GM18873 (cell line): ENCODE measurements around the gene SH3GL1.

Experiments
- ATAC-seq: cut with Tn5 transposase; IDR thresholded peaks from one replicate; pipeline ENCODE4 v1.9.1; 2021; ENCODE audit warnings: mild to moderate bottlenecking, moderate library complexity, moderate number of reproducible peaks; ENCODE audit not compliant: unreplicated experiment, low FRiP score

The SH3GL1 gene

GRCh38 chr19:4432918-4433506, 32.7 kb upstream of the SH3GL1 start:
- no peak for ATAC-seq

- no peak for ATAC-seq
These were observed 31.7 kb upstream of the SH3GL1 start for GRCh38 chr19:4431808-4432674.

GRCh38 chr19:4431296-4431695, 30.9 kb upstream of the SH3GL1 start:
- ATAC-seq: no peak

GRCh38 chr19:4430760-4431159, 30.4 kb upstream of the SH3GL1 start:
- no peak for ATAC-seq

- no peak for ATAC-seq
These were observed 29.4 kb upstream of the SH3GL1 start for GRCh38 chr19:4429771-4430171.

GRCh38 chr19:4429256-4429655, 28.9 kb upstream of the SH3GL1 start:
- ATAC-seq: no peak

GRCh38 chr19:4428326-4428975, 28.1 kb upstream of the SH3GL1 start:
- no peak for ATAC-seq

- ATAC-seq: no peak
These were observed 25.2 kb upstream of the SH3GL1 start for GRCh38 chr19:4425537-4425936.

DNA sequence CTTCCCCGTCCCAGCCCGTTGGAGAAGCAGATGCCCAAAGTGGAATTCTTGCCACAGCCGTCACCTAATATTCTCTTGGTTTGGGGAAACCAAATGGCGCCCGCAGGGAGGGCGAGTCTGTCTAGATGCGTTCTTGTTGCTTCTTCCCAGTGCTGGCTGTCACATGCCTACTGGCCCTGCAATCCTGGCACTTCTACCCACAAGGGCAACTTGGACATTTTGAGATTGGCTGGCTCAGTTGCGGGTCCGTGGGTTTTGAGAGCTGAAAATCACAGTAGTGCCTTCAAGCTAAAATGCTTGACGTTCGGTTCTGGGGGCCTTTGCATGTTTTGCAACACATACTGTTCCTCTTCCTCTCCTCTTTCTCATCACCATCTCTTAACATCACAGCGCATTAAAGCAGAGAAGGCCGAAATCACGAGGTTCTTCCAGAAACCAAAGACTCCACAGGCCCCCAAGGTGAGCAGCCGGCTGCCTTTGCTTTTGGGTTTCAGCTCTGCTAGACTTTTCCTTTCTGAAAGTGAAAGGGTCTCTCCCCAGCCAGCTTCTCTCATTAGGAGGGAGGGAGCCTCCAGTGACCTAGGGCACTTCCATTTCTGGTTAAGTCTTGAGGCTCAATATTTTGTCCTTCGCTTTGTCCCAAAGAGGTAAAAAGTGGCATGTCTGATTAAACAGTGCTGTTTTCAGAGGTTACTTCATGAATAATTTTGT, 23.2 kb upstream of the SH3GL1 start:
- ATAC-seq: no peak

DNA sequence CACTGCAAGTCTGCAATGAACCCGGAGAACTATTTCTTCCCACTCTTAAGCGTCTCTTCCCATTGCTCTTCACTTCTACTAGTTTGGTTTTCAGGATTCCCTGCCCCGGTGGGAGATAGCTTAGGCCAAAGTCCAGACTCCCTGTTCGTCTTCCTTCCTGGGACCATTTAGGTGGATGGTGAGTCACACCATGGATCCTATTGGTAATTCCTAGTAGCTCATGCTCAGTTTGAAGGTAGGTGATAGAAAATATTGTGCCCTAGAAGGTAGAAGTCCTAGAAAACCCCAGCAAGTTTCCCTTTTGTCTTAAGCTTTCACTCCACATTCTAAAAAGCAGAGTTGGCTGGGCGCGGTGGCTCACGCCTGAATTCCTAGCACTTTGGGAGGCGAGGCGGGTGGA, 15.9 kb upstream of the SH3GL1 start:
- ATAC-seq: no peak

DNA sequence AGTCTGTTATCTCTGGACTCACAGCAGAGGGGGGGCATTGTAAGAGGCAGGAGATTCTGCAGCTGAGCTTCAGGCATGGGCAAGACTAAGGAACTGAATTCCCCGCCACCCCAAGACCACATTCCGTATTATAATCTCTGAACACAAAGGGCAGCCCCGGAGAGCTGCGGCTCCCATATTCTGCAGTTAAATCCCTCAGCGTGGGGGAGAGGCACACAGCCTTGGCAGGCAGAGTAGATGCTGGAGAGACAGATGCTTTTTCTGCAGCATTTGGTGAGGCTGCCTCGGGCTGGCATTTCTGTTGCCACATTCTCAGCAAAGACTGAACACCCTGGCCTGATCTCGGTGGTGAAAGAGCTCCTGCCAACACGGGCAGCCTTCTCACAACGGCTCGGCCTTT, 15.0 kb upstream of the SH3GL1 start:
- no peak for ATAC-seq

DNA sequence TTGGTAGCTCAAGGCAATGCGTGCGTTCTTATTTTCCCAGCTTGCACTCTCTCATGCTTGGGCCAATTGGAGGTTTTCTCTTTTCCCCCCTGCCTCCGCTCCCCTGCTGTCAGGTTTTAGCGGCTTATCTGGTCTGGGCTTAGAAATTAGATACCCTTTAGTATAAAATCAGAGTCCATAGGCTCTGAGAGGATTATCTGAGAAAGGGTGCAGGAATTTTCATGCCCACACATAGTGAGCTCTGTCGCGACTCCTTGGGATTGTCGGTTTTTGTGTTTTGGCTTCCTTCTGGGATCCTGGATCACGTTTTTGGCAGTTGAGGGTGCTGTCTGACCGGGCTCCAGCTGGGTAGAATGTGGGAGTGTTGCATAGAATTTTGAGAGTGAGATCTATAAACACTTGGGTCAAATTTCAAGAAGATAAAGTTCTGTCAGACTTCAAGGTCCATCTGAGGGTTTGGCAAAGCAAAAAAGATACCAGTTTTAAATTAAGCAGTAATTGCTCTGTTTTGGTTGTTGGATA, 14.5 kb upstream of the SH3GL1 start:
- no peak for ATAC-seq

GRCh38 chr19:4414144-4414799, 13.9 kb upstream of the SH3GL1 start:
- no peak for ATAC-seq

DNA sequence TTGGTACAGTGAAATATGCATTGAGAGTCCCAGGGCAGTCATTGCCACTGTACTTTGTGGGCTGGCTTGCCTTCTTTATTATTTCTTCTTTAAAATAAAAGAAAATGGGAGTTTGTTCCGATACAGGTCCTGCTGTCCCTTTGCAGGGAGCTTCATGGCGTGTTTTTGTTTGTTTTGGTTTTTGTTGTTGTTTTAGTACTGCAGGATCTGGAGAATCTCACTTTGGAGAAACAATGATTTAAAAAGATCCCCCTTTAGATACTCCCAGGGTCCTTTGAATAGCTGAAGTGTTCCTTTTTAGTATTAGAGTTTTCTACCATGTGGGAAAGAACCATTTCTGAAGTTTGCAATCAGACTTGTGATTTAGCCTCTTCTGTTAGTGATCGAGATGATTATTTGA, 13.2 kb upstream of the SH3GL1 start:
- no peak for ATAC-seq

DNA sequence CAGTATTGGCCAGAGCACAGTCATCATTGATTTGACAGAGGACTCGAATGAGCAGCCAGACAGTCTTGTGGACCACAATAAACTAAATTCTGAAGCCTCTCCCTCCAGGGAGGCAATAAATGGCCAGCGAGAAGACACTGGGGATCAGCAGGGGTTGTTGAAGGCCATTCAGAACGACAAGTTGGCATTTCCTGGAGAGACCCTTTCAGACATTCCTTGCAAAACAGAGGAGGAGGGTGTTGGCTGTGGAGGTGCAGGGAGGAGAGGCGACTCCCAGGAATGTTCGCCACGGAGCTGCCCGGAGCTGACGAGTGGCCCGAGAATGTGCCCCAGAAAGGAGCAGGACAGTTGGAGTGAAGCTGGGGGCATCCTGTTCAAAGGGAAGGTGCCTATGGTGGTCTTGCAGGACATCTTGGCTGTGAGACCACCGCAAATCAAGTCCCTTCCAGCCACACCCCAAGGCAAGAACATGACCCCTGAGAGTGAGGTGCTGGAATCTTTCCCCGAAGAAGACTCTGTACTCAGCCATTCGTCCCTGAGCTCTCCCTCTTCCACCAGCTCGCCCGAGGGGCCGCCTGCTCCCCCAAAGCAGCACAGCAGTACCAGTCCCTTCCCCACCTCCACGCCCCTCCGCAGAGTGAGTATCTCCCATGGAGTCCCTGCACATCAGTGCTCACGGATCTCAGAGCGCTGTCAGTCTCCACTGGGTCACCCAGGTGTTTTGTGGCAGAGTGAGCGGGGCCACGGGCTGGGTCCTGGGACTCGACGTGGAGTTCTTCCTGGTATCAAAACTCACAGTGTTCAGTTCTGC, 9.0 kb upstream of the SH3GL1 start:
- ATAC-seq: no peak

GRCh38 chr19:4406626-4407025, 6.3 kb upstream of the SH3GL1 start:
- no peak for ATAC-seq

GRCh38 chr19:4405977-4406376, 5.6 kb upstream of the SH3GL1 start:
- no peak for ATAC-seq

GRCh38 chr19:4403005-4403761, 2.8 kb upstream of the SH3GL1 start:
- no peak for ATAC-seq
